Measurements from ENCODE around the gene FOXL3. TPM values are rescaled to one million over a fixed set of nuclear protein-coding genes. Genes with fewer than 3 reads are reported as not detected.

Gene FOXL3
- total RNA-seq, 1 donor from 2014 or later = not detected

- TF ChIP-seq, protein P1, sequence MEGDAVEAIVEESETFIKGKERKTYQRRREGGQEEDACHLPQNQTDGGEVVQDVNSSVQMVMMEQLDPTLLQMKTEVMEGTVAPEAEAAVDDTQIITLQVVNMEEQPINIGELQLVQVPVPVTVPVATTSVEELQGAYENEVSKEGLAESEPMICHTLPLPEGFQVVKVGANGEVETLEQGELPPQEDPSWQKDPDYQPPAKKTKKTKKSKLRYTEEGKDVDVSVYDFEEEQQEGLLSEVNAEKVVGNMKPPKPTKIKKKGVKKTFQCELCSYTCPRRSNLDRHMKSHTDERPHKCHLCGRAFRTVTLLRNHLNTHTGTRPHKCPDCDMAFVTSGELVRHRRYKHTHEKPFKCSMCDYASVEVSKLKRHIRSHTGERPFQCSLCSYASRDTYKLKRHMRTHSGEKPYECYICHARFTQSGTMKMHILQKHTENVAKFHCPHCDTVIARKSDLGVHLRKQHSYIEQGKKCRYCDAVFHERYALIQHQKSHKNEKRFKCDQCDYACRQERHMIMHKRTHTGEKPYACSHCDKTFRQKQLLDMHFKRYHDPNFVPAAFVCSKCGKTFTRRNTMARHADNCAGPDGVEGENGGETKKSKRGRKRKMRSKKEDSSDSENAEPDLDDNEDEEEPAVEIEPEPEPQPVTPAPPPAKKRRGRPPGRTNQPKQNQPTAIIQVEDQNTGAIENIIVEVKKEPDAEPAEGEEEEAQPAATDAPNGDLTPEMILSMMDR (IDR thresholded peaks at IDR 0.05; ENCODE audit: unreplicated experiment) = no peak
- H3K4me1 Mint-ChIP-seq (ENCODE audit: low read depth) = no peaks in the 10 kb centered on the region
- H3K36me3 Mint-ChIP-seq (ENCODE audit: insufficient read depth) = peaks cover 2% of the 10 kb centered on the region
- peaks cover 4% of the 10 kb centered on the region for H3K9me3 Mint-ChIP-seq (ENCODE audit: low read depth)
- no peak overlapping the region for H3K4me3 Mint-ChIP-seq (ENCODE audit: low read depth)
- DNase-seq (ENCODE audit: low spot score, unreplicated experiment) = no peak
- H3K27ac Mint-ChIP-seq = no peak overlapping the region
- peaks cover 17% of the 10 kb centered on the region for H3K27me3 Mint-ChIP-seq
These were observed 18.5 kb upstream of the FOXL3 start for GRCh38 chr7:271266-272107.

DNA sequence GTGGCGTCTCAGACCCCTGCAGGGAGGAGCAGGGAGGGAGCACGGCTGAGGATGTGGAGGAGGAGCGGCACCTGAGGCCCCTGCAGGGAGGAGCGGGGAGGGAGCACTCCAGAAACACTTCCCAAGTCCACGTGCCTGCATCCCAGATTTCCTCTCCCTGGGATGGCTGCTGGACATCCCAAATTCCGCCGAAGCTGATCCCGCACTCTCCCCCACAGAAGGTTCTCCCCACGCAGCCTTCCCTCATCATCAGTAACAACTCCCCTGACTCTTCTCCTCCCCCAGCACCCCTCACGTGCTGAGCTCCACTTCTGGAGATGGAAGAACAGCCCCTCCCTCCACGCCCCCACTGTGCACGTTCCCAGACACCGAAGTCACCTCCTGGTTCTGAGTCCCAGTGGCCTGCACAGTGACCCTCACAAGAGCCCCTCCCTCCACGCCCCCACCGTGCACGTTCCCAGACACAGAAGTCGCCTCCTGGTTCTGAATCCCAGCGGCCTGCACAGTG is 17.8 kb upstream of the FOXL3 start:
- no peak overlapping the region for H3K27ac Mint-ChIP-seq
- no peak overlapping the region for H3K4me3 Mint-ChIP-seq (ENCODE audit: low read depth)
- no peaks in the 10 kb centered on the region for H3K4me1 Mint-ChIP-seq (ENCODE audit: low read depth)
- peaks cover 18% of the 10 kb centered on the region for H3K27me3 Mint-ChIP-seq
- H3K36me3 Mint-ChIP-seq (ENCODE audit: insufficient read depth) = peaks cover 2% of the 10 kb centered on the region
- peaks cover 5% of the 10 kb centered on the region for H3K9me3 Mint-ChIP-seq (ENCODE audit: low read depth)
- TF ChIP-seq, protein P1 (IDR thresholded peaks at IDR 0.05; ENCODE audit: unreplicated experiment) = no peak
- no peak for DNase-seq (ENCODE audit: low spot score, unreplicated experiment)

GRCh38 chr7:272631-273030 is 17.3 kb upstream of the FOXL3 start:
- Mint-ChIP-seq H3K27ac (no peak overlapping the region), H3K36me3 (ENCODE audit: insufficient read depth) (peaks cover 2% of the 10 kb centered on the region), H3K9me3 (ENCODE audit: low read depth) (peaks cover 8% of the 10 kb centered on the region), H3K27me3 (peaks cover 18% of the 10 kb centered on the region), H3K4me1 (ENCODE audit: low read depth) (no peaks in the 10 kb centered on the region), H3K4me3 (ENCODE audit: low read depth) (no peak overlapping the region)
- TF ChIP-seq, protein P1 (IDR thresholded peaks at IDR 0.05; ENCODE audit: unreplicated experiment) = no peak
- no peak for DNase-seq (ENCODE audit: low spot score, unreplicated experiment)

- peaks cover 2% of the 10 kb centered on the region for H3K36me3 Mint-ChIP-seq (ENCODE audit: insufficient read depth)
- no peaks in the 10 kb centered on the region for H3K4me1 Mint-ChIP-seq (ENCODE audit: low read depth)
- H3K9me3 Mint-ChIP-seq (ENCODE audit: low read depth) = peaks cover 8% of the 10 kb centered on the region
- TF ChIP-seq, protein P1 (IDR thresholded peaks at IDR 0.05; ENCODE audit: unreplicated experiment) = no peak
- H3K27me3 Mint-ChIP-seq = peaks cover 16% of the 10 kb centered on the region
- no peak overlapping the region for H3K27ac Mint-ChIP-seq
- DNase-seq (ENCODE audit: low spot score, unreplicated experiment) = no peak
- no peak overlapping the region for H3K4me3 Mint-ChIP-seq (ENCODE audit: low read depth)
These were observed 16.6 kb upstream of the FOXL3 start for GRCh38 chr7:273327-273726.

GRCh38 chr7:274266-274665 is 15.7 kb upstream of the FOXL3 start:
- H3K4me3 Mint-ChIP-seq (ENCODE audit: low read depth) = no peak overlapping the region
- TF ChIP-seq, protein P1 (IDR thresholded peaks at IDR 0.05; ENCODE audit: unreplicated experiment) = no peak
- no peaks in the 10 kb centered on the region for H3K4me1 Mint-ChIP-seq (ENCODE audit: low read depth)
- peaks cover 2% of the 10 kb centered on the region for H3K36me3 Mint-ChIP-seq (ENCODE audit: insufficient read depth)
- peaks cover 15% of the 10 kb centered on the region for H3K27me3 Mint-ChIP-seq
- peaks cover 8% of the 10 kb centered on the region for H3K9me3 Mint-ChIP-seq (ENCODE audit: low read depth)
- H3K27ac Mint-ChIP-seq = no peak overlapping the region
- no peak for DNase-seq (ENCODE audit: low spot score, unreplicated experiment)

Measured in progenitor cell of endocrine pancreas (in vitro differentiated cells).